NCI-H187 (cell line): ENCODE measurements around the gene SKAP1.
"Not testable (repeated sequence)": the region's sequence is repeated elsewhere in the genome, so short reads cannot be mapped to it uniquely, and the experiment has no call there.

Source experiments
- DNase-seq, 2 experiments: peaks; one replicate each; lab custom pipeline; 2025; lab: John Stamatoyannopoulos, UW

SKAP1 gene

DNA sequence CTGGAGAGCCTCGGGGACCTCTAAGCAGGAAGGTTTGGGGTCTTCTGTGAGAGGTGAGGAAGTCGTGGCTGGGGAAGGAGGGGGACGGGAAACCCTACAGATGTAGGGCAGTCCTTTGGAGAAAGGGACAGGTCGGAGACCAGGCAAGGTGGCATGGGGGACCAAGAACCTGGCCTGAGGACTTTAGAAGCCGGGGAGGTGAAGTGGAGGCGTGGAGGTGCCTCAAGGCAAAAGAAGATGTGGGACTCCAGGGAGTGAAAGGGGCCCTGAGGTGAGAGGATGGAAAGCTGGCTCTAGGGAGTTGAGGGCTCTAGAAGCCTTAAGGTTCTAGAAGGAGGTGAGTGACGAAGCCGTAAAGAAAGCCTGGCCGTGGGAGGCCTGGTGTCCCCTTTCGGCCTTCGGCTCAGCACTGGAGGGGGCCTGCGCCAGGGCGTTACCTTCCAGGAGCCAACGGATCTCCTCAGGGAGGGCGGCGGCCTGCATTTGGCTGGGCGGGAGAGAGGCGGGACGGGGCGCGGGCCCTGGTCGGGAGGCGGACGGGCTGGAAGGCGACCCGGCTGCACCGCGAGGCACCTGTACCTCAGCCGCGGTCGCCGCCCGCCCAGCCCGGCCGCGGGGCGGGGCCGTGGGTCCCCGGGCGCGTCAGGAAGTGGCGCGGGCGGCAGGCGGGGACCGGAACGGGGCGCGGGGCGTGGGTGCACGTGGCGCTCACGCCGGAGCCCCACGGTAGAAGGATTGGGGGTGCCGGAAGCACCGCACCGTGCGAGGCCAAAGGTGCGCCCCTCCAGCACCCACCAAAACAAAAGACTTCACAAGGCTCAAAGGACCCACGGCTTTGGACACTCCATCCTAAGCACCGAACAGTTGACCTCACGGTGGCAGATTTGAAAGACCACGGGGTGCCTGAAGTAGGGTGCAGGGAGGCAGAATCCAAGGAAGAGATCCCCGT, at the start of gene SKAP1:
Gene SKAP1, minus strand, starts transcription at position 577 of the 949 bp plus-strand sequence.
- no peak for DNase-seq

DNA sequence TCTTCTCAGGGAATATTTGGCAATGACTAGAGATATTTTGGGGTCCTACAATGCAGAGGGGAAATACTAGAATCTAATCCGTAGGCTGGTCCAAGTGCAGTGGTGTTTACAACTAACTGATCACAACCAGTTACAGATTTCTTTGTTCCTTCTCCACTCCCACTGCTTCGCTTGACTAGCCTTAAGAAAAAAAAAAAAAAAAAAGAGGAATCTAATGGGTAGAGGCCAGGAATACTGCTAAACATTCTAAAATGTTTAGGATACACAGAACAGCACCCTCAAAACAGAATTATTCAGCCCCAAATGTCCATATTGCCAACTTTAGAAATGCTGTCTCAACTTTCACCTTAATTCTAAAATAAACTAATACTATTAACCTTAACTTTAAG, 49.0 kb upstream of the SKAP1 start:
- no peak for DNase-seq

DNA sequence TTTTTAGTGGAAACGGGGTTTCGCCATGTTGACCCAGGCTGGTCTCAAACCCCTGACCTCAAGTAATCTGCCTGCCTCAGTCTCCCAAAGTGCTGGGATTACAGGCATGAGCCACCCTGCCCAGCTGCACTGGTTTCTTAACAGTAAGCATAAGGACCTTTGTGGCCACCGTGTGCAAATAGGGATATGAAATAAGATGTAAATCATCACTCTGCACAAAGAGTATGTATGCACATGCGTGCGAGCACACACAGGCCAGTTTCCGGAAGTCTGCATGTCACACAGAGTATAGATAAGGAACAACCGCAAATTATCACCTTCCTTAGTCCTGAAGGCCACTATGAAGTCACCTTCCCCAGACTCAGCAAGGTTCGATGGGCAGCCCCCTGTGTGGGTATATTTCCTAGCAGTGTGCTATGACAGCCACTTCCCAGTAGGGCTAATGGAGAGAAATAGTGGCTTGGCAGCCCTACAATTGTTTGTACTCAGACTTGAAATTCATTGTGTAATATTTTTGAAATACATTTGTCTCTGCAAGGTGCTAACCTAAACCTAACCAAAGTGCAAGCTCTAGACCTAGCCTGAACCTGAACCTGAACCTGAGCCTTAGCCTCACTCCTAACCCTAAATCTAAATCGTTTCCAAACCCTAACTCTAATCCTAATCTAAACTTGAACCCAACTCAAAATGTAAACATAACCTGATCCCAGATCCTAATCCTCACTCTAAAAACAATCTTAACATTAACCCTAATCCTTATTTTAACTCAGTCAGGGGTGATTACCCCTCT, 48.4 kb upstream of the SKAP1 start:
- no peak for DNase-seq

- no peak for DNase-seq
Observed at GRCh38 chr17:48477221-48477620, 47.2 kb upstream of the SKAP1 start.

DNA sequence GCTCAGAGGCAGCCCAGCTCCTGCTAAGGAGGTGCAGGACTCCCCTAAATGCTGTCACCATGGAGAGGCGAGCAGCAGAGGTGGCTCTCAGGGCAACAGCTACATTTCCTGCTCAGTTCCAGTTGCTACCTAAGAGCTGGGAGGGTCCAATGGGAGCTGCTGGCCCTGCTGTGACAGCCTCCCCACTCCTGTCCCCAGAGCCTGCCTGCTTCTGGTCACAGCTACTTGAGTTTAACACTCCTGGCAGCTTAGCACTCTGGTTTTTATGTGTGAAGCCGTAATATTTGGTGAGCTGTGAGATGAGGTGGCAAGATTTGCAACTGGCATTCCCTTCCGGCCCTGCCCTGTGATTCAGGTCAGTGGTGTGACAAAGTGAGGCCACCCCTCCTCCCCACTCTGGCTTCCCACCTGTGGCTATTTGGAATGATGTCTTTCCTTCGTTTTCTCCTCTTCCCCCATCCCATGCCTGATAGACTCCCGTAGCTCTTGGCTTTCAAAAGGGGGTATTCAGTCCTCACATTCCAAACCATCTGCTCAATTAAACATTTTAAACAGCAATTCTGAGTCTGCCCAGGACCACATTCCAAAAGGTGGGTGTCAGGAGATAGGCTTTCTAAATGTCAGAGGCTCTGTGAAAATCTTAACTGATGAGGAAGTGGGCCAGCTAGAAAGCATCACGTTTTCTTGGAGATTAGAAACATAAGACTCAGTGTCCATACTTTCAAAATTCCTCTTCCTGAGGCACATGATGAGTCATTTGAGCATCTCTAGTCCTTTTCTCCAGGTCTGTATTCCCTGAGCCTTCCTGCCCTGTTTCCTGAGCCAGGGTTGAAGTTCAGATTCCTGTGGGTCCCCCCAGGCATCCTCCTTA, 42.6 kb upstream of the SKAP1 start:
- DNase-seq: peak in 1 of 2 experiments; percentile 92

DNA sequence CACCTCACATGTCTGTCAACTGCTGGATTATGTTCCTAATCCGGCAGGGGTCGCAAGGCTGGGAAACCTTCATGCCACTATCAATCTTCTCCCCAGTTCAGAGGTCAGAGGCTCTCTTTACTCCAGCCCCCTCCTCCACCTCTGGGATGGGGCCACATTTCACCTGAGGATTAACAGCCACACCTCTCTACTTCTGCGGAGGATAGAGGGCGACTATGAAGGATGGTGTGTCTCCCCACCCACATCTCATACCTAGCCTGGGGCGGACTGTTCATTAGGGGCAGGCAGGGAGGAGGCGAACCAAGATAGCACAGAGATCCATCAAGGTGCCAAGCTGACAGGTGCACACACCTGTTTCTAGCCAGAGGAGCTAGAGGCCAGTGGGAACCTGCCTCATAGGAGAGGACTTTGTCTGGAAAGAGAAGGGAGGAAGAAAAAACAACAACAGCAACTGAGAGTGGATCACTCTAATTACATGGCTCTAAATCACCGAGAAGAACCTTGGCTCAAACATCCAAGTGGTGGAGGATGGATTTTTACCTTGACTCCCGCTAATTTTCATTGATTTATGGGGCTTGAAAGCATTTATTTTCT, 41.9 kb upstream of the SKAP1 start:
- DNase-seq: no peak

DNA sequence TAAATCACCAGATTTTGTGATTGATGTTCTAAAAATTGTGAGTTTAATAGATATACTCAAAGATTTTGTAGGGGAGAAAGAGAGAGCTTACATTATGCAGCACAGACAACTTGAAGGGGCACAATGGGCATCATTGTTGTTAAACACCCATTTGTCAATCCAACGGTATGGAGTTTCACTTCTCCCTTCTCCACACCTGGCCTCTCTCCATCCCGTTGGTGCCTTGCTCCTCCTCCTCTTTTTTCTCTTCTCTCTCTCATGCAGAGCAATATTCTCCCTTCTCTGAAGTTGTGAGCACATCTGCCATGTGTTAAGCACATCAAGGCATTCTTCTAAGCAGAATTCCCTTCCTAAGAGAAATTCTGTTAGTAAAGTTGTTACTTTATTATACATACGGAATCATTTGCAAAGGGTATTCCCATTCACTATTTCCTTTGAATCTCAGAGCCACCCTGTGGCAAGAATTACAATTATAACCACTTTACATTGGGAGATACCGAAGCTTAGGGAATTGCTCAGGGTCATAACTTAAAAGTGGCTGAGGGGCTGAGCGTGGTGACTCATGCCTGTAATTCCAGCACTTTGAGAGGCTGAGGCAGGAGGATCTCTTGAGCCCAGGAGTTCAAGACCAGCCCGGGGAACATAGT, 40.5 kb upstream of the SKAP1 start:
- no peak for DNase-seq

GRCh38 chr17:48469227-48469626, 39.2 kb upstream of the SKAP1 start:
- no peak for DNase-seq

DNA sequence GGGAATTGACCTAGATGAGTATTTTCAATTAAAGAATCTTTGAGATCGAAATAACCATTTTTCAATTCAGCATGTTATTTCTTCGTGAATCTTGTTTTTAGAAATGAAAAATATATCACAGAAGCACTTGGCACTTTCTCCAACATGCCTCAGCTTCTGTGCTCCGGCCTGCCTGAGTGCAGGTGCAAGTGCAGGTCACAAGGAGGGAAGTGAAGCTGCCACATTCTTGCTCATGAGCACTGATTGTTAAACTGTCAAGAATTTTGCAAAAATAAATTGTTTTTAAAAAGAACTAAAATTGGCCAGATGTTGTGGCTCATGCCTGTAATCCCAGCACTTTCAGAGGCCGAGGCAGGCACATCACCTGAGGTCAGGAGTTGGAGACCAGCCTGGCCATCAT, 38.3 kb upstream of the SKAP1 start:
- DNase-seq: no peak

GRCh38 chr17:48465884-48466283, 35.9 kb upstream of the SKAP1 start:
- DNase-seq: no peak

DNA sequence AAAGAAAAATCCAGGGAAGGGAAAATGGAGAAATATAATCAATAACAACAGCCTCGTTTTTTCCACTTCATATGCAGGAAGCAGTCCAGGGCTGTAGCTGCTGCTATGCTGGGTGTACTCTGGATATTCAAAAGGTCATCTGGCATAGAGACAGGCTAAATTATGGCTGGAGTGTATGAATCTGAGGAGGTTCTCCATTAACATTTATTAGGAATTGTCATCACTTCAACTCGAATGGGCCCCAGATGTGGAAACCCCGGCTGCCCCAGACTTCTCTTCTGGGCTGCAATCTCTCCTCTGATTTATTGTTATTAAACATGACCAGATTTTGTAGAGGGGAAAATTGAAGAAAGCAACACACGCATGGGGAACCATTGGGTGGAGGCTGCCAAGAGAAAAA, 33.5 kb upstream of the SKAP1 start:
- DNase-seq: no peak

GRCh38 chr17:48462946-48463345, 32.9 kb upstream of the SKAP1 start:
- DNase-seq: no peak

DNA sequence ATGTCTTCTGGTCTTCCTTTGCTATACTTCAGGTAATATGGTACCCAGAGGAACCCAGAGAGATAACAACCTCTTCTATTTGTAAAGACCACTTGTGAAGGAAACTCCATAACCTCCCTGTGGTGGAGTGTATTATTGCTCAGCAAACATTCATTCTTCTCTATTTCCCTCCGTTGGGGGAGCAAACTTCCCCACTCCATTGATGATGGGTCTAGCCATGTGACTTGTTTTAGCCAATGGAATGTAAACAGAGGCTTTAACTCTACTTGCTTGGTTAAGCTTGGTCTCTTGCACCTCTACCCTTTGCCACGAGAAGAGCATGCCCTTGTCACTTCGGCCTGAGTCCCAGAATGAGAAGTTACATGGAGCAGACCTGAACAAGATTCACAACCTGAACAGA, 30.0 kb upstream of the SKAP1 start:
- no peak for DNase-seq

DNA sequence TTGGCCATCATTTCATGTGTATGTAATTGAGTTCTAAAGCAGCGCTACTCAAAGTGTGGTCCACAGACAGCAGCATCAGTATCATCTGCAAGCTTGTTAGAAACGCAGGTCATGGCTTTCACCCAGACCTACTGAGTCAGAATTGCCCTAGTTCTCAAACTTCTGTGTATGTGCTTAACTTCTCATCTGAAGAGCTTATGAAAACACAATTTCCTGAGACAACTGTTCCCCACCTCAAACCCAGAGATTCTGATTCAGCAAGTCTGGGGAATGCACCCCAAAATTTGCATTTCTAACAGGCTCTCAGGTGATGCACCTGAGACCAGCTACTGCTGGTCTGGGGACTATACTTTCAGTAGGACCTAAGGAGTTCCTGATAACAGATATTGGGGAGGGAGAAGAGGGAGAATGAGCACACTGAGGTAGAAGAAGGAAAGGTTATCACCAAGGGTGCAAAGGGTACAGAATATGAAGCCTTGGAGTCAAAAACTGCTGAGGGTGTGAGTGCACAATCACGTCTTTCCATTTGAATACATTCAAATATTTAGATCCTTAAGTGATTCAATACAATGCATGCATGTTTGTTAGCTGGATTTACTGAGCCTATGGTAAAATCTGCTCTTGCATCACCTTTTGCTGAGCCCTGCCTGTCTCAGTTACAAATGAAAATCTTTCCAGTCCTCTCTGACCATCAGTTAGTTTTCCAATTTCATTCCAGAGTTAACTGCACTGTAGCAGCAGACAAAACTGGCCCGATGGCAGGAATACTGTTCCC, 29.2 kb upstream of the SKAP1 start:
- DNase-seq: no peak

DNA sequence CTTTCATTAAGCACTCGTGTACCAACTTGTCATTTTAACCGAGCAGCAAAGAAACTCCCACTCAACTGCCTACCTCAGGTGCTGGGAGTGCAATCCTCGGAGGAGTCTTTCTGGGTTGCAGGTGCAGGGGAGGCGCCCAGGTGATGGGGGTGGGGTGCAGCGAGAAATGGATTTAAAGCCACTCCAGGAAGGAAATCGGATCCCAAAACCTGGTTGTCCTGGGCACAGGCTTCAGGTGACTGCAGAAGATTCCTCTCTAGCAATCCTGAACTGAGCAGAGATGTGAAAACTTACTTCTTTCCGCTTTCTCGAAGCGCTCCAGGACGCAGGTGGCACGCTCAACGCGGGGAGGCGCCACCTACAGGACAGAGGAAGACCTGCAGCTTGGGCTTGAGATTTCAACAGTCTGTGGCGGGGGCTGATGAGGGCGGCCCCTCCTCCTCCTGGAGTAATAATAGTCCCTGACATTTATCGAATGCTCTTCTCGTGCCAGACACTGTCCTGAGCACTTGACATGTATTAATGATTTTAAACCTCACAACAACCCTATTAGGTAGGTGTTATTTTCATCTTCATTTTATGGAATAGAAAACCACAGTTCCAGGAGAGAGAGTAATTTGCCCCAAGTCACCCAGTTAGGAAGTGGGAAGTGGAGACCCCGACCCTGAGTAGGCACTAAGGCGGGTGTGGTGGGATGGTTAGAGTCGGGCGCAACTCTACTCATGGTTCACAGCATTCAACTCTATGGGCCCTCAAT, 27.2 kb upstream of the SKAP1 start:
- no peak for DNase-seq

DNA sequence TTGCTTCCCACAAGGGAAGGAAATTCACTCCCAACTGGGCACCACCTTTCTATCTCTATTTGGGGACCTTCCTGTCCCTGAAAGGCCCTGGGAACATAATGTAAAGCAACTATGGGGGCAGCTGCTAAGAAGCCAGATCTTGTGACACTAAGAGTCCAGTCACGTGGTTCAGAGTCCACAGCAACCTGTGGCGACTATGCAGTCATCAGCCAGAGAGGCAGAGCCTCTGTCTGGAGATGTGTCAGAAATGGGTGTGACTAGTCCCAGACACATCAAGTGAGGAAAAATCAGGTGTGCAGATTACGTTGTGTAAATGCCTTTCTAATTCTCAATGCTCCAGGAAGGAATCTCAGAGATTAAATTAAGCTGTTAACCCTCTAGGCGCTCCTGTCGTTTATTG, 26.6 kb upstream of the SKAP1 start:
- DNase-seq: no peak

GRCh38 chr17:48455791-48456190, 25.8 kb upstream of the SKAP1 start:
- no peak for DNase-seq

GRCh38 chr17:48453447-48453846, 23.4 kb upstream of the SKAP1 start:
- DNase-seq: no peak

DNA sequence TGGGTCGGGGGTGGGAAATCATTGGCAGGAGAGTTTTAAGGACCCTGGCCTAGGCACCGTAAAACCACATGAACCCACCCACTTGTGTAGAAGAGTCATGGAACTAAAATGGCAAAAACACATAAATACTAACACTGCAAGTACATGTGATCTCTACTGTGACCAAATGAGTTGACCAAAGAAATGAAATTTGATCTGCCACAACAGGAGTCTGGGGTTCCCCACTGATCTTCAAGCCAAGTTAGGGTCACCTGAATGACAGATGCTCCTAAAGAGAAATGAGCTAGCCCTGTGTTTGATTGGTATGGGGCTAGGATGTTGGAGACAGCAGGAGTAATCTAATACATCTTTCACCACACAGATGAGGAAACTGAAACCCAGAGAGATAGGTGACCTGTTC, 21.5 kb upstream of the SKAP1 start:
- DNase-seq: no peak

DNA sequence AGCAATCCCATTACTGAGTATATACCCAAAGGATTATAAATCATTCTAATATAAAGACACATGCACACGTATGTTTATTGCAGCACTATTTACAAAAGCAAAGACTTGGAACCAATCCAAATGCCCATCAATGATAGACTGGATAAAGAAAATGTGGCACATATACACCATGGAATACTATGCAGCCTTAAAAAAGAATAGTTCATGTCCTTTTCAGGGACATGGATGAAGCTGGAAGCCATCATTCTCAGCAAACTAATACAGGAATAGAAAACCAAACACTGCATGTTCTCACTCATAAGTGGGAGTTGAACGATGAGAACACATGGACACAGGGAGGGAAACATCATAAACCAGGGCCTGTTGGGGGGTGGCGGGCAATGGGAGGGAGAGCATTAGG, 19.3 kb upstream of the SKAP1 start:
- not testable (repeated sequence) for DNase-seq
